HepG2 (cell line): ENCODE results near the gene LRRC15. TPM values are rescaled to one million over a fixed set of nuclear protein-coding genes. Genes with fewer than 3 reads are reported as not detected.
A peak's percentile ranks its signal among the peaks of the same experiment; 100 is the strongest.

Experiments used
- ATAC-seq: fragments of 200-7000 bp; cut with Tn5 transposase; 3 replicates; pipeline ENCODE4 v1.9.1; 2020; ENCODE audit warnings: mild to moderate bottlenecking, moderate library complexity
- BruUV-seq: library from RNA; stranded (reverse); fragments of 400-500 nt; replicated peaks from 2 replicates; lab custom pipeline; 2021; lab: Mats Ljungman, UMichigan
- CTCF ChIA-PET: fragments of 300-600 bp; formaldehyde crosslinking; extraction: SDS; loops from one replicate; lab custom pipeline; 2021; ENCODE audit warnings: low total read pairs, inconsistent platforms, low intra/inter-chr PET ratio; lab: Yijun Ruan, JAX
- POLR2A ChIA-PET: fragments of 350-600 bp; sonication (Branson Sonifier 250); formaldehyde crosslinking; loops from one replicate; lab custom pipeline; 2020; ENCODE audit warnings: antibody characterized with exemption, inconsistent platforms; lab: Yijun Ruan, JAX
- DNase-seq: peaks from one replicate; pipeline ENCODE4 v3.0.0-alpha.2; 2015; ENCODE audit warnings: low spot score
- FAIRE-seq: peaks from 3 replicates; lab custom pipeline; 2011; peaks lifted over from hg19 to GRCh38; lab: Jason Lieb, UNC
- H2AFZ ChIP-seq: one replicate; pipeline ENCODE4 v1.6.1; 2011; ENCODE audit warnings: low read length, inconsistent platforms
- H3K27ac ChIP-seq: fragments of 300-600 bp; 3 replicates; pipeline ENCODE4 v1.8.0; 2011; ENCODE audit warnings: mixed run types, mild to moderate bottlenecking, mixed read lengths, low read length, inconsistent platforms; ENCODE audit not compliant: insufficient read depth; ENCODE audit errors: extremely low read length
- H3K27me3 ChIP-seq, 2 experiments: fragments of 200-600 bp in 1 of 2; 2 replicates in 1 of 2; 3 replicates in 1 of 2; pipeline versions ENCODE4 v1.6.0 to v1.8.0; 2011; ENCODE audit warnings: low read length in 2 of 2, mild to moderate bottlenecking in 2 of 2, moderate library complexity in 2 of 2, inconsistent platforms in 1 of 2; ENCODE audit not compliant: insufficient read depth in 2 of 2, control insufficient read depth in 1 of 2
- H3K36me3 ChIP-seq, 2 experiments: fragments of 200-600 bp in 1 of 2; replicated peaks in 1 of 2; 2 replicates in 1 of 2; 3 replicates in 1 of 2; pipeline versions ENCODE4 v1.5.1 to v1.8.0; 2011; ENCODE audit warnings: low read length in 2 of 2, inconsistent platforms in 1 of 2; ENCODE audit not compliant: insufficient read depth in 2 of 2, control insufficient read depth in 1 of 2
- H3K4me1 ChIP-seq: 2 replicates; pipeline ENCODE4 v1.5.1; 2012; ENCODE audit warnings: low read length, inconsistent platforms; ENCODE audit not compliant: insufficient read depth
- H3K4me2 ChIP-seq: 2 replicates; pipeline ENCODE4 v1.6.0; 2011; ENCODE audit warnings: low read depth, low read length, inconsistent platforms
- H3K4me3 ChIP-seq, 3 experiments: fragments of 200-600 bp in 1 of 3; sonication (generic), shearing (Covaris generic) in 1 of 3; replicated peaks in 1 of 3; 2 replicates each; pipeline ENCODE4 v1.5.1; 2011 to 2016; ENCODE audit warnings: low read length in 3 of 3, inconsistent platforms in 2 of 3, low read depth in 2 of 3, mild to moderate bottlenecking in 2 of 3, control low read depth in 1 of 3, mixed read lengths in 1 of 3; ENCODE audit not compliant: insufficient read depth in 1 of 3
- H3K79me2 ChIP-seq: one replicate; pipeline ENCODE4 v1.6.1; 2011; ENCODE audit warnings: low read length, inconsistent platforms; ENCODE audit not compliant: insufficient read depth
- H3K9ac ChIP-seq: 2 replicates; pipeline ENCODE4 v1.6.0; 2011; ENCODE audit warnings: mild to moderate bottlenecking, low read depth, low read length, inconsistent platforms; ENCODE audit not compliant: insufficient read depth
- H3K9me3 ChIP-seq: 2 replicates; pipeline ENCODE4 v1.5.1; 2012; ENCODE audit warnings: mild to moderate bottlenecking, low read length
- H4K20me1 ChIP-seq: 2 replicates; pipeline ENCODE4 v1.6.0; 2011; ENCODE audit warnings: inconsistent platforms, mild to moderate bottlenecking, low read length, moderate library complexity; ENCODE audit not compliant: insufficient read depth
- AKAP8 ChIP-seq: sonication (generic); formaldehyde crosslinking; IDR thresholded peaks from 2 replicates; pipeline ENCODE4 v1.5.1; 2020; ENCODE audit warnings: mild to moderate bottlenecking, missing genetic modification reagents
- EEA1 ChIP-seq: sonication (generic); formaldehyde crosslinking; IDR thresholded peaks from 2 replicates; pipeline ENCODE4 v1.5.1; 2020; ENCODE audit warnings: mild to moderate bottlenecking, missing genetic modification reagents, borderline replicate concordance
- GABPB1 ChIP-seq: IDR thresholded peaks from 2 replicates; pipeline ENCODE4 v1.6.1; 2016; ENCODE audit warnings: mild to moderate bottlenecking, missing genetic modification reagents, moderate library complexity, missing compliant biosample characterization
- NR2C2 ChIP-seq: sonication (generic); formaldehyde crosslinking; IDR thresholded peaks from 2 replicates; pipeline ENCODE4 v1.4.0; 2020; ENCODE audit warnings: missing genetic modification reagents, mild to moderate bottlenecking, moderate library complexity, borderline replicate concordance
- SUZ12 ChIP-seq: fragments of 150-350 bp; IDR thresholded peaks from 2 replicates; pipeline ENCODE4 v1.6.1; 2014; ENCODE audit warnings: low read depth, low read length
- THAP11 ChIP-seq: IDR thresholded peaks from 2 replicates; pipeline ENCODE4 v1.6.1; 2016; ENCODE audit warnings: missing biosample characterization, missing genetic modification reagents
- ZC3H4 ChIP-seq: sonication (generic); formaldehyde crosslinking; IDR thresholded peaks from 2 replicates; pipeline ENCODE4 v1.4.0; 2020; ENCODE audit warnings: missing genetic modification reagents, borderline replicate concordance
- ZNF350 ChIP-seq: sonication (generic); formaldehyde crosslinking; IDR thresholded peaks from 2 replicates; pipeline ENCODE4 v1.4.0; 2020; ENCODE audit warnings: mild to moderate bottlenecking, low read depth, missing genetic modification reagents, borderline replicate concordance
- ZNF674 ChIP-seq: sonication (generic); formaldehyde crosslinking; IDR thresholded peaks from 2 replicates; pipeline ENCODE4 v1.5.0; 2020; ENCODE audit warnings: low read depth, mild to moderate bottlenecking, missing genetic modification reagents
- ZNF816 ChIP-seq: sonication (generic); formaldehyde crosslinking; IDR thresholded peaks from 2 replicates; pipeline ENCODE4 v1.8.0; 2022; ENCODE audit warnings: missing genetic modification reagents, mild to moderate bottlenecking, borderline replicate concordance
- WGBS: methylation state at CpG from one replicate; pipeline ENCODE4 v1.1.6; 2017; ENCODE audit warnings: low lambda C conversion rate; 5-methylcytosine and 5-hydroxymethylcytosine counted together
- in situ Hi-C: cut with HindIII; loops from 2 replicates; pipeline ENCODE4 v1.10.0; 2017; ENCODE audit warnings: low pct_unique_long_range_greater_than_20kb; ENCODE audit not compliant: extremely low pct_ligation_motif_present
- intact Hi-C: fragments of 100-400 bp; cut with micrococcal nuclease; formaldehyde crosslinking; loops from one replicate; pipeline ENCODE4 v1.10.0; 2022; ENCODE audit not compliant: unreplicated experiment
- polyA plus RNA-seq, 8 experiments: library from polyadenylated mRNA; depleted of rRNA in 3 of 8; stranded (reverse) in 7 of 8; unstranded in 1 of 8; fragments of >200 nt; fragmentation: Illumina TruSeq in 4 of 8; extraction: Trizol in 4 of 8; gene quantifications; 2 replicates each; pipeline versions ENCODE4 v1.2.1 to v1.2.3, GENCODE V29; 2011 to 2016; ENCODE audit warnings: low read depth in 4 of 8, missing spikeins in 1 of 8, mixed read lengths in 1 of 8; ENCODE audit not compliant: insufficient read depth in 1 of 8
- total RNA-seq, 5 experiments: library from RNA; depleted of rRNA; stranded (reverse); fragments of >200 nt; fragmentation: Illumina TruSeq; extraction: Trizol; gene quantifications; 2 replicates each; pipeline ENCODE4 v1.2.3, GENCODE V29; 2016; ENCODE audit warnings: low read depth in 1 of 5
- TF ChIP-seq, protein P1 (sequence below): sonication (generic); formaldehyde crosslinking; IDR thresholded peaks from 2 replicates; pipeline ENCODE4 v1.4.0; 2020; ENCODE audit warnings: missing genetic modification reagents
- TF ChIP-seq, protein P2 (sequence below): sonication (generic); formaldehyde crosslinking; IDR thresholded peaks from 2 replicates; pipeline ENCODE4 v1.4.0; 2020; ENCODE audit warnings: missing genetic modification reagents
- TF ChIP-seq, protein P3 (sequence below): sonication (generic); formaldehyde crosslinking; IDR thresholded peaks from 2 replicates; pipeline ENCODE4 v1.8.0; 2023; ENCODE audit warnings: mild to moderate bottlenecking, missing genetic modification reagents

The LRRC15 gene
- total and polyA plus RNA-seq, 2 of the 13 experiments (the other 11 are each of a cell fraction or from before 2014, with no cell fraction given) = not detected

DNA sequence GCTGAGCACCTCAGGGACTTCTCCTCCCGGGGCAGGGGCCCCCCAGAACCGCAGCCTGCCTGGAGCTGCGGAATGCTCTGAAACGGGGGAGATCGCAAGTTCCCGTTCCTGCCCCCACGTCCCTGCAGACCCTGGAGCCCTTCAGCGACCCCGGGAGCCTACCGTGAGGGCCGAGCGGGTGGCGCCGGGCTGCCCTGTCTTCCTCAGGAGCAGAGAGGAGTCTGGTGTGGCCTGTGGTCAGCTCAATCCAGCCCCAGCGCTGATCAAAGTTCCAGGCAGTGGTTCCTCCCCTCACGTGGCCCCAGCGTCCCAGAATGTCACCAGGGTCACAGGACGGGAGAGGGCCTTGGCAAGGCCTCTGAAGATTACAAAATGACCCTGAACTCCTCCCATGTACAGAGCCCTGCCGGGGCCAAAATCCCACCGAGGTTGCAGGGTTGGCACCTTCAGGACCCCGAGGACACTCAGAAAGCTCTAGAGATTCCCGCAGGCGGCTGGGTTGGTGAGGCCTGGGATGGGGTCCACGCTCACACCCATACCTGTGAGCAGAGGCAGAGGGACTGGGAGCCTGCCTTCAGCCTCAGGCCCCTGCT lies 18.4 kb downstream of the LRRC15 start, which contains the start of gene CPN2:
CPN2 (minus strand) TSS at position 249 of the 593 bp plus-strand sequence. CDS start 8,626 bp downstream, outside the sequence.
- no peaks in the 10 kb centered on the region for H3K27me3 ChIP-seq
- CTCF ChIA-PET = no interaction called here
- in situ Hi-C loops = no loop called here
- intact Hi-C loops = loop anchor here (5.0 kb wide), 1 partner anchor 46 kb away; the partner anchor contains the start of gene GP5
- peak within 1 kb of the TSS; percentile 22 for H2AFZ ChIP-seq
- peaks cover 24% of the 10 kb centered on the region for H3K4me1 ChIP-seq
- H3K4me2 ChIP-seq = peak within 1 kb of the TSS; percentile 92
- peak within 1 kb of the TSS; percentile 63 to 91 (median 86) for H3K4me3 ChIP-seq
- ATAC-seq (peak; percentile 92), FAIRE-seq (peak; percentile 98), DNase-seq (peak; percentile 77)
- no peaks in the 10 kb centered on the region for H3K79me2 ChIP-seq
- no peaks in the 10 kb centered on the region for H3K9me3 ChIP-seq
- no TSS peak for BruUV-seq
- POLR2A ChIA-PET = interaction anchor here (0.6 to 2.1 kb wide), 8 partner anchors 9 to 230 kb away, joined by 3 to 10 read pairs (median 4); no protein-coding TSS in a partner anchor
- peak within 1 kb of the TSS; percentile 89 for H3K9ac ChIP-seq
- no peaks in the 10 kb centered on the region for H3K36me3 ChIP-seq
- no peaks in the 10 kb centered on the region for H4K20me1 ChIP-seq
- WGBS = 0% methylated on average over 6 of the region's 24 CpGs
- peak within 1 kb of the TSS; percentile 88 for H3K27ac ChIP-seq
- TF ChIP-seq, protein P1, sequence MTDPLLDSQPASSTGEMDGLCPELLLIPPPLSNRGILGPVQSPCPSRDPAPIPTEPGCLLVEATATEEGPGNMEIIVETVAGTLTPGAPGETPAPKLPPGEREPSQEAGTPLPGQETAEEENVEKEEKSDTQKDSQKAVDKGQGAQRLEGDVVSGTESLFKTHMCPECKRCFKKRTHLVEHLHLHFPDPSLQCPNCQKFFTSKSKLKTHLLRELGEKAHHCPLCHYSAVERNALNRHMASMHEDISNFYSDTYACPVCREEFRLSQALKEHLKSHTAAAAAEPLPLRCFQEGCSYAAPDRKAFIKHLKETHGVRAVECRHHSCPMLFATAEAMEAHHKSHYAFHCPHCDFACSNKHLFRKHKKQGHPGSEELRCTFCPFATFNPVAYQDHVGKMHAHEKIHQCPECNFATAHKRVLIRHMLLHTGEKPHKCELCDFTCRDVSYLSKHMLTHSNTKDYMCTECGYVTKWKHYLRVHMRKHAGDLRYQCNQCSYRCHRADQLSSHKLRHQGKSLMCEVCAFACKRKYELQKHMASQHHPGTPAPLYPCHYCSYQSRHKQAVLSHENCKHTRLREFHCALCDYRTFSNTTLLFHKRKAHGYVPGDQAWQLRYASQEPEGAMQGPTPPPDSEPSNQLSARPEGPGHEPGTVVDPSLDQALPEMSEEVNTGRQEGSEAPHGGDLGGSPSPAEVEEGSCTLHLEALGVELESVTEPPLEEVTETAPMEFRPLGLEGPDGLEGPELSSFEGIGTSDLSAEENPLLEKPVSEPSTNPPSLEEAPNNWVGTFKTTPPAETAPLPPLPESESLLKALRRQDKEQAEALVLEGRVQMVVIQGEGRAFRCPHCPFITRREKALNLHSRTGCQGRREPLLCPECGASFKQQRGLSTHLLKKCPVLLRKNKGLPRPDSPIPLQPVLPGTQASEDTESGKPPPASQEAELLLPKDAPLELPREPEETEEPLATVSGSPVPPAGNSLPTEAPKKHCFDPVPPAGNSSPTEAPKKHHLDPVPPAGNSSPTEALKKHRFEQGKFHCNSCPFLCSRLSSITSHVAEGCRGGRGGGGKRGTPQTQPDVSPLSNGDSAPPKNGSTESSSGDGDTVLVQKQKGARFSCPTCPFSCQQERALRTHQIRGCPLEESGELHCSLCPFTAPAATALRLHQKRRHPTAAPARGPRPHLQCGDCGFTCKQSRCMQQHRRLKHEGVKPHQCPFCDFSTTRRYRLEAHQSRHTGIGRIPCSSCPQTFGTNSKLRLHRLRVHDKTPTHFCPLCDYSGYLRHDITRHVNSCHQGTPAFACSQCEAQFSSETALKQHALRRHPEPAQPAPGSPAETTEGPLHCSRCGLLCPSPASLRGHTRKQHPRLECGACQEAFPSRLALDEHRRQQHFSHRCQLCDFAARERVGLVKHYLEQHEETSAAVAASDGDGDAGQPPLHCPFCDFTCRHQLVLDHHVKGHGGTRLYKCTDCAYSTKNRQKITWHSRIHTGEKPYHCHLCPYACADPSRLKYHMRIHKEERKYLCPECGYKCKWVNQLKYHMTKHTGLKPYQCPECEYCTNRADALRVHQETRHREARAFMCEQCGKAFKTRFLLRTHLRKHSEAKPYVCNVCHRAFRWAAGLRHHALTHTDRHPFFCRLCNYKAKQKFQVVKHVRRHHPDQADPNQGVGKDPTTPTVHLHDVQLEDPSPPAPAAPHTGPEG (CRISPR knock-in tag) = no peak
- TF ChIP-seq ZNF350 (CRISPR knock-in tag) (no peak), ZNF674 (CRISPR knock-in tag) (no peak), NR2C2 (CRISPR knock-in tag) (peak; percentile 88), THAP11 (CRISPR knock-in tag) (peak; percentile 46; the same call in 1 of the 2 replicates), ZC3H4 (no peak), AKAP8 (0 out of 2 replicates have a peak, but pooled peaks have one; percentile 31), SUZ12 (no peak), ZNF816 (no peak), GABPB1 (CRISPR knock-in tag) (peak; percentile 56; the same call in 1 of the 2 replicates), EEA1 (CRISPR knock-in tag) (no peak)
- TF ChIP-seq, protein P2, sequence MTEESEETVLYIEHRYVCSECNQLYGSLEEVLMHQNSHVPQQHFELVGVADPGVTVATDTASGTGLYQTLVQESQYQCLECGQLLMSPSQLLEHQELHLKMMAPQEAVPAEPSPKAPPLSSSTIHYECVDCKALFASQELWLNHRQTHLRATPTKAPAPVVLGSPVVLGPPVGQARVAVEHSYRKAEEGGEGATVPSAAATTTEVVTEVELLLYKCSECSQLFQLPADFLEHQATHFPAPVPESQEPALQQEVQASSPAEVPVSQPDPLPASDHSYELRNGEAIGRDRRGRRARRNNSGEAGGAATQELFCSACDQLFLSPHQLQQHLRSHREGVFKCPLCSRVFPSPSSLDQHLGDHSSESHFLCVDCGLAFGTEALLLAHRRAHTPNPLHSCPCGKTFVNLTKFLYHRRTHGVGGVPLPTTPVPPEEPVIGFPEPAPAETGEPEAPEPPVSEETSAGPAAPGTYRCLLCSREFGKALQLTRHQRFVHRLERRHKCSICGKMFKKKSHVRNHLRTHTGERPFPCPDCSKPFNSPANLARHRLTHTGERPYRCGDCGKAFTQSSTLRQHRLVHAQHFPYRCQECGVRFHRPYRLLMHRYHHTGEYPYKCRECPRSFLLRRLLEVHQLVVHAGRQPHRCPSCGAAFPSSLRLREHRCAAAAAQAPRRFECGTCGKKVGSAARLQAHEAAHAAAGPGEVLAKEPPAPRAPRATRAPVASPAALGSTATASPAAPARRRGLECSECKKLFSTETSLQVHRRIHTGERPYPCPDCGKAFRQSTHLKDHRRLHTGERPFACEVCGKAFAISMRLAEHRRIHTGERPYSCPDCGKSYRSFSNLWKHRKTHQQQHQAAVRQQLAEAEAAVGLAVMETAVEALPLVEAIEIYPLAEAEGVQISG (CRISPR knock-in tag) = peak; percentile 78
- TF ChIP-seq, protein P3, sequence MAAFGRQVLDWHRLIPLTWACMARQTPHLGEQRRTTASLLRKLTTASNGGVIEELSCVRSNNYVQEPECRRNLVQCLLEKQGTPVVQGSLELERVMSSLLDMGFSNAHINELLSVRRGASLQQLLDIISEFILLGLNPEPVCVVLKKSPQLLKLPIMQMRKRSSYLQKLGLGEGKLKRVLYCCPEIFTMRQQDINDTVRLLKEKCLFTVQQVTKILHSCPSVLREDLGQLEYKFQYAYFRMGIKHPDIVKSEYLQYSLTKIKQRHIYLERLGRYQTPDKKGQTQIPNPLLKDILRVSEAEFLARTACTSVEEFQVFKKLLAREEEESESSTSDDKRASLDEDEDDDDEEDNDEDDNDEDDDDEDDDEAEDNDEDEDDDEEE = peak; percentile 34; the same call in 1 of the 2 replicates
